Measurements from ENCODE around the gene GUCY1B1.

Gene GUCY1B1

DNA sequence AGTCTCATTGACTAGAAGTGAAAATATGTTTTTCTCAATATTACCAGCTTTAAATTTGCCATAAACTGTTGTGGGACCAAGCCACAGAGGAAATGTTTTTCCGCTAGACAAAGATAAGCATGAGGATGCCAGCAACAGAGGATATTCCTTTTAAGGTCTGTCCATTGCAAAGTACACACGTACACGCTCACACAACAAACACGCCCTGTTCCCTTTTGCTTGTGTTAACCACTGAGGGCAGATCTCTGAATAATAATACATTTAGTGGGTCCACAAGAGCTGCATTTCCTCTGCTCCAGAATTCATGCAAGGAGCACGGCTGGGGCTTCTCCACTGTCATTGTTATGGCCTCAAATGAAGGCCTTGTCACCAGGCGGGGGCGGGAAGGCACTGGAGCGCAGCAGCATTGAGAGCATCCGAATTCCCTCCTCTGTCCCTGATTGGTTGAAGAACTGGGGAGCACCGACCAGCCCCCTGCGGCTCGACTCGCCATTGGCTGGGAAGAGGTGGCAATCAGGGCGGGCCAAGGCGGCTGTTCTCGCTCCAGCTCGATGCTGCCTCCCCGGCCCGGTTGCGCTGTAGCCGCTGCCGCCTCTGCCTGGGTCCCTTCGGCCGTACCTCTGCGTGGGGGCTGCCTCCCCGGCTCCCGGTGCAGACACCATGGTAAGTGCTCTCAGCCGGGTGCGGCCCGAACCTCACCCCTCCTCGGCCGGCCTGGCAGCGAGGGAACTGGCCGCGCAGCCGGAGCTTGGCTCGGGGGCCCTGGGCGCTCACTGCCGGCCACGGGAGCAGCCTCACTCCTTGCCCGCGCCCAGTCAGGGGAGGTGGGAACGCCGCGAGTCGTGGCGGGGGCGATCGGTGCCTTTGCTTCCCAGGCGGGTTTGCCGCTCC, at the start of gene GUCY1B1:
TSS of gene GUCY1B1 (plus strand) at position 541 of the 891 bp plus-strand sequence. CDS start at position 661, 120 bp downstream.
- Histone ChIP-seq H3K9me3 (ENCODE audit: control insufficient read depth, low read depth, low read length) (no peaks in the 10 kb centered on the region), H3K4me1 (ENCODE audit: control insufficient read depth, low read depth, low read length) (no peaks in the 10 kb centered on the region), H3K9ac (ENCODE audit: low read length) (no peak within 1 kb of the TSS), H3K27ac (ENCODE audit: low read length) (no peak within 1 kb of the TSS), H3K27me3 (ENCODE audit: control insufficient read depth, insufficient read depth, low read length) (peaks cover 36% of the 10 kb centered on the region), H3K36me3 (ENCODE audit: control insufficient read depth, low read depth, low read length) (no peaks in the 10 kb centered on the region), H3K4me3 (ENCODE audit: low read length) (peak within 1 kb of the TSS; percentile 60)

DNA sequence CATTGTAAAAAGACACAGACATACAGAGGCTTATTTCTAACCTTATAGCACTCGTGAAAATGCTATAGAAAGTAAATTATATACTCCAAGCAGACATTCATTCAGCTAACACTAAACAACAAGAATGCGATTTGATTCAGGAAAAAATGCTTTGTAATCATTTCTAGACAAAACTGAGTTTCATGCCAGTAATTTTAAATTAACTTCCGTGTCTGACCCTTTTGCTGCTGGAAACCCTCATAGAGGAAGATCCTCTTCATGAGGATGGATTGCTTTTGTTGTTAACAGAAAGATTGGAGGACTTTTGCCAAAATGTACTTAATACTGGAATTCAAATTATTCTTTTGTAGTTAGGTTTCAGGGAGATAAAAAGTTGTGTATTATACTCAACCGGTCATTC, 48.9 kb upstream of the GUCY1B1 start:
- H3K27ac ChIP-seq (ENCODE audit: low read length): no peak overlapping the region
- no peaks in the 10 kb centered on the region for H3K27me3 ChIP-seq (ENCODE audit: control insufficient read depth, insufficient read depth, low read length)
- no peak overlapping the region for H3K9ac ChIP-seq (ENCODE audit: low read length)
- no peaks in the 10 kb centered on the region for H3K4me1 ChIP-seq (ENCODE audit: control insufficient read depth, low read depth, low read length)
- H3K4me3 ChIP-seq (ENCODE audit: low read length): no peak overlapping the region
- H3K9me3 ChIP-seq (ENCODE audit: control insufficient read depth, low read depth, low read length): no peaks in the 10 kb centered on the region
- no peaks in the 10 kb centered on the region for H3K36me3 ChIP-seq (ENCODE audit: control insufficient read depth, low read depth, low read length)

DNA sequence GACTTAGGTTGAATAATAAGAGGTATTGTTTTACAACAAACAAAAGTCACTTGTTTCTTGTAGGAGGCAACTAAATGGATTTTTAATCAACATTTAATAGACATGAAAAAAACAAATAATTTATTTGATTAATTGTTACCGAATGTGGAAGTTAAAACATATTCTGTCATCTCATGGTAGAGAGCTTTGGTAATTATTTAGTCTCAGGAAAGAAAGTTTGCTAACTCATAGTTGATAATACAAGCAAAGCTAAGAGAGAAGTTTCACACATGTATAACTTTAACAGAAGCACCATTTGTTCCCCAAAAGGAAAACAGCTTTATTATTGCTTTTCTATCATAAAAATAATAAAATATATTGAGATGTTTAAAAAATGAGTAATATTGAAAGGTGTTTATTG, 47.3 kb upstream of the GUCY1B1 start:
- H3K36me3 ChIP-seq (ENCODE audit: control insufficient read depth, low read depth, low read length): no peaks in the 10 kb centered on the region
- H3K9me3 ChIP-seq (ENCODE audit: control insufficient read depth, low read depth, low read length): no peaks in the 10 kb centered on the region
- H3K4me3 ChIP-seq (ENCODE audit: low read length): no peak overlapping the region
- H3K9ac ChIP-seq (ENCODE audit: low read length): no peak overlapping the region
- no peaks in the 10 kb centered on the region for H3K4me1 ChIP-seq (ENCODE audit: control insufficient read depth, low read depth, low read length)
- H3K27me3 ChIP-seq (ENCODE audit: control insufficient read depth, insufficient read depth, low read length): no peaks in the 10 kb centered on the region
- no peak overlapping the region for H3K27ac ChIP-seq (ENCODE audit: low read length)

DNA sequence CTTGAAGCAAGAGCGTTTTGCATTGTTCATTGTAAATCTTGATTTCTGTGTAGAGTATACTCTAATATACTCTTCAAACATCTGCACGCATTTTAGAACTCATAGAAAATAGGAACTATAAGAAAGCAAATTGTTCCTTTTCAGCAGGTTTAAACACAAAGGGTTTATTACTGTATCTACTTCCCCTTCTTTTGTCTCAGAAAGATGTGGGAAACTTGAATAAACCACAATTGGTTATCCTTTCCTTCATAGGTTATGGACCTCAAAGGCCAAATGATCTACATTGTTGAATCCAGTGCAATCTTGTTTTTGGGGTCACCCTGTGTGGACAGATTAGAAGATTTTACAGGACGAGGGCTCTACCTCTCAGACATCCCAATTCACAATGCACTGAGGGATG, 46.0 kb upstream of the GUCY1B1 start:
- Histone ChIP-seq H3K27ac (ENCODE audit: low read length) (no peak overlapping the region), H3K9me3 (ENCODE audit: control insufficient read depth, low read depth, low read length) (no peaks in the 10 kb centered on the region), H3K4me3 (ENCODE audit: low read length) (no peak overlapping the region), H3K9ac (ENCODE audit: low read length) (no peak overlapping the region), H3K27me3 (ENCODE audit: control insufficient read depth, insufficient read depth, low read length) (no peaks in the 10 kb centered on the region), H3K4me1 (ENCODE audit: control insufficient read depth, low read depth, low read length) (no peaks in the 10 kb centered on the region), H3K36me3 (ENCODE audit: control insufficient read depth, low read depth, low read length) (no peaks in the 10 kb centered on the region)

DNA sequence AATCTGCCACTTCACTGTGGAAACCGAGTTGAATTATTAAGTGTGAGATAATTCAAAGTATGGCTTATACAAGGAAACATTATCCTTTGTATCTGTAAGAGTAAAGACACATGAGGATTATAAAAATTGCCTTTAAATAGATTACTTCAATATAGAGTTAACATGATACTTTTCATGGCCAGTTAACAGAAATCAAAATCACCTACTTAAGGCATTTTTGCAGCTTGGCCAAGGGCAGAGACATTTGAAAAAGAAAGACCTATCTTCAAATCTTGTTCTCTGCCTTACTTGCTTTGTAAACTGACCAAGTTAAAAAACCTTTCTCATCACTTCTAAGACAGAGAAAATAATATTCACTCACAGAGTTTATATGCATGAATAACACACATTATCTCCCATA, 44.9 kb upstream of the GUCY1B1 start:
- H3K36me3 ChIP-seq (ENCODE audit: control insufficient read depth, low read depth, low read length): no peaks in the 10 kb centered on the region
- no peak overlapping the region for H3K9ac ChIP-seq (ENCODE audit: low read length)
- no peaks in the 10 kb centered on the region for H3K4me1 ChIP-seq (ENCODE audit: control insufficient read depth, low read depth, low read length)
- H3K27me3 ChIP-seq (ENCODE audit: control insufficient read depth, insufficient read depth, low read length): no peaks in the 10 kb centered on the region
- no peak overlapping the region for H3K27ac ChIP-seq (ENCODE audit: low read length)
- H3K4me3 ChIP-seq (ENCODE audit: low read length): no peak overlapping the region
- no peaks in the 10 kb centered on the region for H3K9me3 ChIP-seq (ENCODE audit: control insufficient read depth, low read depth, low read length)

DNA sequence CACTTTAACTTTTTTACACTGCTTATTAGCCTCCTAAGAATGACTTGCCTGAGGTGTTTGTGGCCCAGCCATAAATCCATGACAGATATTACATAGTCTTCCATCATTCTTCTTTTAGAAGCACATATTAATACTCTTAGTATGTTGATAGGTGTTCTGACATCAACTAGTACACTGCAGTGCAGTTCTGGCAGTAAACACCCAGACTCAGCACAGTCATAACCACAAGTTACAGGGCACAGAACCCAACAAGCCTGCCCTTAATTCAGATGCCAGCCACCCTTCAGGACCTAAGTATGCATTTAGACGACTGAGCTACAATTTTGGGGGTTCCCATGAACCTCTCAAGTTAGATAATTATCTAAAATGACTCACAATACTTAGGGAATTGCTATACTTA, 36.5 kb upstream of the GUCY1B1 start:
- Histone ChIP-seq H3K4me1 (ENCODE audit: control insufficient read depth, low read depth, low read length) (no peaks in the 10 kb centered on the region), H3K27ac (ENCODE audit: low read length) (no peak overlapping the region), H3K27me3 (ENCODE audit: control insufficient read depth, insufficient read depth, low read length) (no peaks in the 10 kb centered on the region), H3K36me3 (ENCODE audit: control insufficient read depth, low read depth, low read length) (no peaks in the 10 kb centered on the region), H3K4me3 (ENCODE audit: low read length) (no peak overlapping the region), H3K9ac (ENCODE audit: low read length) (no peak overlapping the region), H3K9me3 (ENCODE audit: control insufficient read depth, low read depth, low read length) (no peaks in the 10 kb centered on the region)

DNA sequence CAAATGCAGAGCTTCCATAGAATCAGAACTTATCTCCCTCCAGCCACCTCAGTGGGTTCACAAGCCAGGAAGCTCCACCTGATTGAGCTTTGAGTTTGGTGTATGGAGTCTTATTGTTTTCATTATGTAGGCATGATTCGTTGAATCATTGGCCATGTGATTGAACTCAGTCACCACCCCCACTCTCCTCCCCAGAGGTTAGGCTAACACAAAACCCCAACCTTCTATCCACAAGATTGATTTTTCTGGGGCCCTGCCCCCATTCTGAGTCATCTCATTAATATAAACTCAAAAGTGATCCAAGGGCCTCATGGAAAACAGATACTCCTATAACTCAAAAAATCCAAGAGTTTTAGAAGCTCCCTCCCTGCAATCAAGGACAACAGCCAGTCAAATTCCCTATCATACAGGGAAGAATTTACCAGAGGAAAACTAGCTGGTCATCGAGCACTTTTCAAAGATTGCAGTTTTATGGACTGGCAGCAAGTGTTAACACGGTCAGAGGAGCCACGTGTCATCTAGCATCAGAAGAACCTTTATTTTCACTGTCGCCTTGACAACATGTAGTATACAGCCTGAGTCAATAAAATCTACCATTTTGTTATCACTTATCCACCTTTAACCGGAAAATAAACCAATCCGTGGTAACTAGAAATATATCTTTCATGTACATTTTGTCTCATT, 35.9 kb upstream of the GUCY1B1 start:
- Histone ChIP-seq H3K27me3 (ENCODE audit: control insufficient read depth, insufficient read depth, low read length) (no peaks in the 10 kb centered on the region), H3K4me3 (ENCODE audit: low read length) (no peak overlapping the region), H3K27ac (ENCODE audit: low read length) (no peak overlapping the region), H3K36me3 (ENCODE audit: control insufficient read depth, low read depth, low read length) (no peaks in the 10 kb centered on the region), H3K4me1 (ENCODE audit: control insufficient read depth, low read depth, low read length) (no peaks in the 10 kb centered on the region), H3K9me3 (ENCODE audit: control insufficient read depth, low read depth, low read length) (no peaks in the 10 kb centered on the region), H3K9ac (ENCODE audit: low read length) (no peak overlapping the region)

DNA sequence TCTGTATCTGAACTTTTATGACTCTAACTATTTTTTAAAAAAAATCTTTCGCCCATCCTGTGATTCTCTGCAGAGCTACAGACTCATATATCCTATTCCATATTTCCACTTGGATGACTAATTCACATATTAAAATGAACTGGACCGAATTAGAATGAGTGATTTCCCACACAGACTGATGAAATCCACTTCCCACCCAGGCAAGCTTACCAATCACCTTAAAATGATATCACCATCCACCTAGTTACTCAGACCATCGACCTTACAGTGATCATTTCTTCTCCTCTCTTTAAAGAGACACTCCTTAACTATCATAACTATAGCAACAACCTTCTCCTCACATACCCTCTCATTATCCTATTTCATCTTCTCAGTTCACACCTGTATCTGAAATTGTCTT, 34.1 kb upstream of the GUCY1B1 start:
- Histone ChIP-seq H3K4me3 (ENCODE audit: low read length) (no peak overlapping the region), H3K9me3 (ENCODE audit: control insufficient read depth, low read depth, low read length) (no peaks in the 10 kb centered on the region), H3K27ac (ENCODE audit: low read length) (no peak overlapping the region), H3K36me3 (ENCODE audit: control insufficient read depth, low read depth, low read length) (no peaks in the 10 kb centered on the region), H3K9ac (ENCODE audit: low read length) (no peak overlapping the region), H3K27me3 (ENCODE audit: control insufficient read depth, insufficient read depth, low read length) (no peaks in the 10 kb centered on the region), H3K4me1 (ENCODE audit: control insufficient read depth, low read depth, low read length) (no peaks in the 10 kb centered on the region)

DNA sequence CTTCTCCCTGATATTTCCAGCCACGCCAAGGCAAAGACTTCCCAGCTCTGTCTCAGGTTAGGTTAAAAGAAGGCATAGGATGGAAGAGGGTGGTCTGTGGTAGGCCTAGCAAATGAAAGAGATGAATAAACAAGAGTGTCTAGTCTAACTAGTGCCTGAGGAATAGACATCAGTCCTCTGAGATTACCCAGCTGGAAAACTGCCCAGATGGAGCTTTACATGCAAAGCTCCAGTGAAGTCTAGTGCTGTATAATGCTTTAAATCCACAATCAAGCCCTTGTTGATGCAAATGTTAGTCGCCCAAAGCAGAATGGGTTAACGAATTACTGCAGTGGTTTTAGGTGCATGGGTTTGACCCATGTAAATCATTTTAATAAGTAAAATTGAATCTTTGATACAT, 24.8 kb upstream of the GUCY1B1 start:
- no peaks in the 10 kb centered on the region for H3K9me3 ChIP-seq (ENCODE audit: control insufficient read depth, low read depth, low read length)
- H3K36me3 ChIP-seq (ENCODE audit: control insufficient read depth, low read depth, low read length): no peaks in the 10 kb centered on the region
- no peaks in the 10 kb centered on the region for H3K27me3 ChIP-seq (ENCODE audit: control insufficient read depth, insufficient read depth, low read length)
- no peak overlapping the region for H3K9ac ChIP-seq (ENCODE audit: low read length)
- H3K4me3 ChIP-seq (ENCODE audit: low read length): no peak overlapping the region
- no peaks in the 10 kb centered on the region for H3K4me1 ChIP-seq (ENCODE audit: control insufficient read depth, low read depth, low read length)
- no peak overlapping the region for H3K27ac ChIP-seq (ENCODE audit: low read length)

DNA sequence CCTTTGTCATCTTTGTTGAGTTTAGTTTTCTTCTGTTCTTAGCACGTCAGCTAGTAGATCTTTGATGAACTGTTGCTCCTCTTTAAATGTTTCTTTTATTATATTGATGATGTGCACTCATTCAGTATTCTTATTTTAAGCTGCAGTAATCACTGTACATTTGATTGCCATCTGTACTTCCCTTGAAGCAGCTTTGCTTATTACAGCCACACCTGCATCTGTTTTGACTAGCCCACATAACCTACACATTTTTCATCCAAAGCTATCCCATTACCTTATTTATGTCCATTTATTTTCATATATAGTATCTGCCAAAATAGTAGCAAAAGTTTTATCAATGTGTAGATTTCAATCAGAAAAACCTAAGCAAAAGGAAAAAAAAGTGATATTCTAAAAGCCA, 23.9 kb upstream of the GUCY1B1 start:
- H3K27ac ChIP-seq (ENCODE audit: low read length): no peak overlapping the region
- no peaks in the 10 kb centered on the region for H3K36me3 ChIP-seq (ENCODE audit: control insufficient read depth, low read depth, low read length)
- H3K27me3 ChIP-seq (ENCODE audit: control insufficient read depth, insufficient read depth, low read length): no peaks in the 10 kb centered on the region
- H3K9ac ChIP-seq (ENCODE audit: low read length): no peak overlapping the region
- H3K4me1 ChIP-seq (ENCODE audit: control insufficient read depth, low read depth, low read length): no peaks in the 10 kb centered on the region
- H3K4me3 ChIP-seq (ENCODE audit: low read length): no peak overlapping the region
- no peaks in the 10 kb centered on the region for H3K9me3 ChIP-seq (ENCODE audit: control insufficient read depth, low read depth, low read length)

DNA sequence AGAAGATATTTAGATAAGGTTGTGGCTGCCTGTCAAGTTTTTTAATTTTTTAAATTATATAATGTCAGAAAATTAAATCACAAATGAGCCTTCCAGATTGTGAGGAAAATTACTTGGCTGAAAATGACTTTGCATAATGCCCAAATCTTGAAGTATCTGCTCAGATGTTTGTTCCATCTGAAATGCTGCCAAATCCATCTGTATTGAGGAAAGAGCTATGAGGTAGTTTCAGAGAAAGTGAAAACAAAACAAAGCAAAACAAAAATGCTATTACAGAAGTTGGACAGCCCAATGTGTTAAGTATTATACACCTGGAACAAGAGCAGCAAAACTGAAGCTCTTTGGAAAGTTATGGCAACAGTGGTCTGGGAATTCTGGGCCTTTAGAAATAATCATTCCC, 23.3 kb upstream of the GUCY1B1 start:
- H3K27me3 ChIP-seq (ENCODE audit: control insufficient read depth, insufficient read depth, low read length): no peaks in the 10 kb centered on the region
- H3K36me3 ChIP-seq (ENCODE audit: control insufficient read depth, low read depth, low read length): no peaks in the 10 kb centered on the region
- no peak overlapping the region for H3K4me3 ChIP-seq (ENCODE audit: low read length)
- H3K4me1 ChIP-seq (ENCODE audit: control insufficient read depth, low read depth, low read length): no peaks in the 10 kb centered on the region
- H3K9me3 ChIP-seq (ENCODE audit: control insufficient read depth, low read depth, low read length): no peaks in the 10 kb centered on the region
- no peak overlapping the region for H3K9ac ChIP-seq (ENCODE audit: low read length)
- H3K27ac ChIP-seq (ENCODE audit: low read length): no peak overlapping the region

DNA sequence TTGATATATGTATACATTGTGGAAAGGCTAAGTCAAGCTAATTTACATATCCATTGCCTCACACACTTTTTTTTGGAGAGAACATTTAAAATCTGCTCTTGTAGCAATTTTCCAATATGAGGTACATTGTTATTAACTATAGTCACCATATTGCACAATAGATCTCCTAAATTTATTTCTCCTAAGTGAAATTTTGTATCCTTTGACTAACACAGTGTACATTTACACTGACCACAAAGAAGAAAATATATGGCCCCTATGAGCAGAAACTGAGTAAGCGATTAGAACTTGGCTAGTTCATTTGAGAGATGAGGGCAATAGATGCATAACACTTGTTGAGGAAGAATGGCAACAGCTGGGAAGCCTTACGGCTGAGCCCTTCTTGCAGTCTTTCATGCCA, 20.3 kb upstream of the GUCY1B1 start:
- Histone ChIP-seq H3K9me3 (ENCODE audit: control insufficient read depth, low read depth, low read length) (no peaks in the 10 kb centered on the region), H3K36me3 (ENCODE audit: control insufficient read depth, low read depth, low read length) (no peaks in the 10 kb centered on the region), H3K27ac (ENCODE audit: low read length) (no peak overlapping the region), H3K9ac (ENCODE audit: low read length) (no peak overlapping the region), H3K4me1 (ENCODE audit: control insufficient read depth, low read depth, low read length) (no peaks in the 10 kb centered on the region), H3K4me3 (ENCODE audit: low read length) (no peak overlapping the region), H3K27me3 (ENCODE audit: control insufficient read depth, insufficient read depth, low read length) (no peaks in the 10 kb centered on the region)
